Gastrocnemius medialis (tissue), 4 donors: ENCODE measurements around the gene IQSEC1.

Source experiments
- CTCF ChIP-seq, 5 experiments: fragments of 450-650 bp in 3 of 5; fragments of 200-600 bp in 2 of 5; sonication (generic) in 2 of 5; IDR thresholded peaks in 4 of 5; conservative IDR thresholded peaks in 1 of 5; 1 replicate in 4 of 5; 2 replicates in 1 of 5; pipeline ENCODE4 v1.5.1; 2016 to 2019; ENCODE audit warnings: antibody characterized with exemption in 5 of 5, mild to moderate bottlenecking in 3 of 5, moderate library complexity in 3 of 5
- POLR2A ChIP-seq, 2 donors: fragments of 450-650 bp; IDR thresholded peaks; one replicate each; pipeline ENCODE4 v1.6.1; 2017; ENCODE audit warnings: antibody characterized with exemption in 2 of 2, mild to moderate bottlenecking in 2 of 2, moderate library complexity in 2 of 2

GRCh38 chr3:13013151-13013561, 60.1 kb downstream of the IQSEC1 start:
- TF ChIP-seq CTCF (IDR thresholded peaks at IDR 0.05 in 4 of 5, conservative IDR thresholded peaks at IDR 0.05 in 1 of 5) (no peak), POLR2A (IDR thresholded peaks at IDR 0.05) (no peak)
